ENCODE measurements around the gene CEP78.
"Not testable (repeated sequence)": the region's sequence is repeated elsewhere in the genome, so short reads cannot be mapped to it uniquely, and the experiment has no call there.

The CEP78 gene

GRCh38 chr9:78235762-78236550 lies at the start of gene CEP78:
CEP78 (plus strand) TSS chr9:78236075; CDS start chr9:78236351, 276 bp downstream.
- peak within 1 kb of the TSS; percentile 93 for H3K9ac ChIP-seq (ENCODE audit: low read length)
- no peaks in the 10 kb centered on the region for H3K9me3 ChIP-seq (ENCODE audit: control insufficient read depth, insufficient read depth, low read depth, low read length)
- peak within 1 kb of the TSS; percentile 70 for H3K27ac ChIP-seq (ENCODE audit: low read depth, low read length)
- H3K4me3 ChIP-seq (ENCODE audit: low read depth, low read length) = peak within 1 kb of the TSS; percentile 96
- peaks cover 3% of the 10 kb centered on the region for H3K4me1 ChIP-seq (ENCODE audit: control insufficient read depth, insufficient read depth, low read length)
- H3K36me3 ChIP-seq (ENCODE audit: control insufficient read depth, insufficient read depth, low read length) = peaks cover 19% of the 10 kb centered on the region
- H3K27me3 ChIP-seq (ENCODE audit: control insufficient read depth, insufficient read depth, low read length) = no peaks in the 10 kb centered on the region

GRCh38 chr9:78187763-78188484 lies 48.0 kb upstream of the CEP78 start:
- H3K27ac ChIP-seq (ENCODE audit: low read depth, low read length) = no peak overlapping the region
- H3K4me1 ChIP-seq (ENCODE audit: control insufficient read depth, insufficient read depth, low read length) = no peaks in the 10 kb centered on the region; the same call in 1 of the 2 replicates
- H3K36me3 ChIP-seq (ENCODE audit: control insufficient read depth, insufficient read depth, low read length) = no peaks in the 10 kb centered on the region
- H3K9me3 ChIP-seq (ENCODE audit: control insufficient read depth, insufficient read depth, low read depth, low read length) = no peaks in the 10 kb centered on the region
- H3K27me3 ChIP-seq (ENCODE audit: control insufficient read depth, insufficient read depth, low read length) = no peaks in the 10 kb centered on the region
- no peak overlapping the region for H3K9ac ChIP-seq (ENCODE audit: low read length)
- no peak overlapping the region for H3K4me3 ChIP-seq (ENCODE audit: low read depth, low read length)

GRCh38 chr9:78188594-78188993 lies 47.3 kb upstream of the CEP78 start:
- Histone ChIP-seq H3K36me3 (ENCODE audit: control insufficient read depth, insufficient read depth, low read length) (no peaks in the 10 kb centered on the region), H3K9me3 (ENCODE audit: control insufficient read depth, insufficient read depth, low read depth, low read length) (no peaks in the 10 kb centered on the region), H3K4me3 (ENCODE audit: low read depth, low read length) (no peak overlapping the region), H3K9ac (ENCODE audit: low read length) (no peak overlapping the region), H3K4me1 (ENCODE audit: control insufficient read depth, insufficient read depth, low read length) (no peaks in the 10 kb centered on the region; the same call in 1 of the 2 replicates), H3K27me3 (ENCODE audit: control insufficient read depth, insufficient read depth, low read length) (no peaks in the 10 kb centered on the region), H3K27ac (ENCODE audit: low read depth, low read length) (no peak overlapping the region)

- H3K9me3 ChIP-seq (ENCODE audit: control insufficient read depth, insufficient read depth, low read depth, low read length) = no peaks in the 10 kb centered on the region
- H3K4me3 ChIP-seq (ENCODE audit: low read depth, low read length) = no peak overlapping the region
- no peaks in the 10 kb centered on the region for H3K27me3 ChIP-seq (ENCODE audit: control insufficient read depth, insufficient read depth, low read length)
- no peak overlapping the region for H3K9ac ChIP-seq (ENCODE audit: low read length)
- no peaks in the 10 kb centered on the region; the same call in 1 of the 2 replicates for H3K4me1 ChIP-seq (ENCODE audit: control insufficient read depth, insufficient read depth, low read length)
- H3K36me3 ChIP-seq (ENCODE audit: control insufficient read depth, insufficient read depth, low read length) = no peaks in the 10 kb centered on the region
- H3K27ac ChIP-seq (ENCODE audit: low read depth, low read length) = no peak overlapping the region
Observed at GRCh38 chr9:78189001-78189400, 46.9 kb upstream of the CEP78 start.

- H3K4me3 ChIP-seq (ENCODE audit: low read depth, low read length) = no peak overlapping the region
- no peaks in the 10 kb centered on the region for H3K27me3 ChIP-seq (ENCODE audit: control insufficient read depth, insufficient read depth, low read length)
- no peaks in the 10 kb centered on the region for H3K36me3 ChIP-seq (ENCODE audit: control insufficient read depth, insufficient read depth, low read length)
- no peaks in the 10 kb centered on the region for H3K9me3 ChIP-seq (ENCODE audit: control insufficient read depth, insufficient read depth, low read depth, low read length)
- no peak overlapping the region for H3K9ac ChIP-seq (ENCODE audit: low read length)
- H3K4me1 ChIP-seq (ENCODE audit: control insufficient read depth, insufficient read depth, low read length) = no peaks in the 10 kb centered on the region; the same call in 1 of the 2 replicates
- H3K27ac ChIP-seq (ENCODE audit: low read depth, low read length) = no peak overlapping the region
Observed at GRCh38 chr9:78189461-78189860, 46.4 kb upstream of the CEP78 start.

- Histone ChIP-seq H3K9me3 (ENCODE audit: control insufficient read depth, insufficient read depth, low read depth, low read length) (no peaks in the 10 kb centered on the region), H3K9ac (ENCODE audit: low read length) (no peak overlapping the region), H3K4me1 (ENCODE audit: control insufficient read depth, insufficient read depth, low read length) (no peaks in the 10 kb centered on the region; the same call in 1 of the 2 replicates), H3K36me3 (ENCODE audit: control insufficient read depth, insufficient read depth, low read length) (no peaks in the 10 kb centered on the region), H3K4me3 (ENCODE audit: low read depth, low read length) (no peak overlapping the region), H3K27ac (ENCODE audit: low read depth, low read length) (no peak overlapping the region), H3K27me3 (ENCODE audit: control insufficient read depth, insufficient read depth, low read length) (no peaks in the 10 kb centered on the region)
Observed at GRCh38 chr9:78191931-78192330, 43.9 kb upstream of the CEP78 start.

- H3K9me3 ChIP-seq (ENCODE audit: control insufficient read depth, insufficient read depth, low read depth, low read length) = no peaks in the 10 kb centered on the region
- no peaks in the 10 kb centered on the region for H3K27me3 ChIP-seq (ENCODE audit: control insufficient read depth, insufficient read depth, low read length)
- peaks cover 8% of the 10 kb centered on the region for H3K4me1 ChIP-seq (ENCODE audit: control insufficient read depth, insufficient read depth, low read length)
- H3K27ac ChIP-seq (ENCODE audit: low read depth, low read length) = no peak overlapping the region
- no peak overlapping the region for H3K9ac ChIP-seq (ENCODE audit: low read length)
- no peak overlapping the region for H3K4me3 ChIP-seq (ENCODE audit: low read depth, low read length)
- no peaks in the 10 kb centered on the region for H3K36me3 ChIP-seq (ENCODE audit: control insufficient read depth, insufficient read depth, low read length)
Observed at GRCh38 chr9:78196258-78196657, 39.6 kb upstream of the CEP78 start.

- not testable (repeated sequence) for H3K27me3 ChIP-seq (ENCODE audit: control insufficient read depth, insufficient read depth, low read length); H3K9me3 ChIP-seq (ENCODE audit: control insufficient read depth, insufficient read depth, low read depth, low read length); H3K9ac ChIP-seq (ENCODE audit: low read length); H3K36me3 ChIP-seq (ENCODE audit: control insufficient read depth, insufficient read depth, low read length); H3K27ac ChIP-seq (ENCODE audit: low read depth, low read length)
- peaks cover 12% of the 10 kb centered on the region for H3K4me1 ChIP-seq (ENCODE audit: control insufficient read depth, insufficient read depth, low read length)
- H3K4me3 ChIP-seq (ENCODE audit: low read depth, low read length) = 0 out of 2 replicates have a peak overlapping the region, but pooled peaks have one; percentile 20
Observed at GRCh38 chr9:78201158-78201777, 34.6 kb upstream of the CEP78 start.

GRCh38 chr9:78207319-78207718 lies 28.6 kb upstream of the CEP78 start:
- no peaks in the 10 kb centered on the region for H3K36me3 ChIP-seq (ENCODE audit: control insufficient read depth, insufficient read depth, low read length)
- no peak overlapping the region for H3K9ac ChIP-seq (ENCODE audit: low read length)
- H3K27me3 ChIP-seq (ENCODE audit: control insufficient read depth, insufficient read depth, low read length) = no peaks in the 10 kb centered on the region
- H3K4me1 ChIP-seq (ENCODE audit: control insufficient read depth, insufficient read depth, low read length) = no peaks in the 10 kb centered on the region
- H3K27ac ChIP-seq (ENCODE audit: low read depth, low read length) = no peak overlapping the region
- H3K9me3 ChIP-seq (ENCODE audit: control insufficient read depth, insufficient read depth, low read depth, low read length) = no peaks in the 10 kb centered on the region
- H3K4me3 ChIP-seq (ENCODE audit: low read depth, low read length) = no peak overlapping the region

GRCh38 chr9:78207901-78208300 lies 28.0 kb upstream of the CEP78 start:
- H3K4me1 ChIP-seq (ENCODE audit: control insufficient read depth, insufficient read depth, low read length) = no peaks in the 10 kb centered on the region
- no peak overlapping the region for H3K27ac ChIP-seq (ENCODE audit: low read depth, low read length)

GRCh38 chr9:78209127-78209526 lies 26.7 kb upstream of the CEP78 start:
- Histone ChIP-seq H3K4me3 (ENCODE audit: low read depth, low read length) (no peak overlapping the region), H3K4me1 (ENCODE audit: control insufficient read depth, insufficient read depth, low read length) (no peaks in the 10 kb centered on the region), H3K27ac (ENCODE audit: low read depth, low read length) (no peak overlapping the region)

More at GRCh38 chr9:78207901-78208300, 28.0 kb upstream of the CEP78 start:
- H3K9ac ChIP-seq (ENCODE audit: low read length) = no peak overlapping the region
- no peaks in the 10 kb centered on the region for H3K9me3 ChIP-seq (ENCODE audit: control insufficient read depth, insufficient read depth, low read depth, low read length)
- H3K36me3 ChIP-seq (ENCODE audit: control insufficient read depth, insufficient read depth, low read length) = no peaks in the 10 kb centered on the region
- H3K27me3 ChIP-seq (ENCODE audit: control insufficient read depth, insufficient read depth, low read length) = no peaks in the 10 kb centered on the region
- no peak overlapping the region for H3K4me3 ChIP-seq (ENCODE audit: low read depth, low read length)

More at GRCh38 chr9:78209127-78209526, 26.7 kb upstream of the CEP78 start:
- Histone ChIP-seq H3K9me3 (ENCODE audit: control insufficient read depth, insufficient read depth, low read depth, low read length) (no peaks in the 10 kb centered on the region), H3K9ac (ENCODE audit: low read length) (no peak overlapping the region), H3K27me3 (ENCODE audit: control insufficient read depth, insufficient read depth, low read length) (no peaks in the 10 kb centered on the region), H3K36me3 (ENCODE audit: control insufficient read depth, insufficient read depth, low read length) (no peaks in the 10 kb centered on the region)
